ENCODE results near the gene URM1. TPM values are rescaled to one million over a fixed set of nuclear protein-coding genes. Genes with fewer than 3 reads are reported as not detected.

URM1 gene
- total RNA-seq, 4 donors from 2014 or later = 24.9 to 47.7 (median 42.4) TPM

GRCh38 chr9:128428644-128429512 lies 57.7 kb downstream of the URM1 start:
- no peak overlapping the region for H3K27ac ChIP-seq
- no peak for DNase-seq
- H3K4me3 ChIP-seq = no peak overlapping the region
- no peaks in the 10 kb centered on the region for H3K4me1 ChIP-seq
- no peaks in the 10 kb centered on the region for H3K27me3 ChIP-seq
- H3K9me3 ChIP-seq = no peaks in the 10 kb centered on the region
- H3K36me3 ChIP-seq = no peaks in the 10 kb centered on the region
- TF ChIP-seq CTCF (IDR thresholded peaks at IDR 0.05) (no peak), POLR2A (IDR thresholded peaks at IDR 0.05) (no peak)

- H3K36me3 ChIP-seq = no peaks in the 10 kb centered on the region
- DNase-seq = no peak
- H3K4me3 ChIP-seq = no peak overlapping the region
- no peak overlapping the region for H3K27ac ChIP-seq
- TF ChIP-seq CTCF (IDR thresholded peaks at IDR 0.05) = no peak
- TF ChIP-seq POLR2A (IDR thresholded peaks at IDR 0.05) = no peak
- H3K4me1 ChIP-seq = no peaks in the 10 kb centered on the region
- no peaks in the 10 kb centered on the region for H3K27me3 ChIP-seq
- no peaks in the 10 kb centered on the region for H3K9me3 ChIP-seq
These were observed 58.4 kb downstream of the URM1 start for GRCh38 chr9:128429513-128430086.

- Histone ChIP-seq H3K4me3 (no peak overlapping the region), H3K9me3 (no peaks in the 10 kb centered on the region), H3K27ac (no peak overlapping the region), H3K36me3 (no peaks in the 10 kb centered on the region), H3K4me1 (no peaks in the 10 kb centered on the region), H3K27me3 (no peaks in the 10 kb centered on the region)
- DNase-seq = no peak
- TF ChIP-seq POLR2A (IDR thresholded peaks at IDR 0.05) = no peak
- TF ChIP-seq CTCF (IDR thresholded peaks at IDR 0.05) = no peak
These were observed 60.0 kb downstream of the URM1 start for GRCh38 chr9:128431207-128431606.

GRCh38 chr9:128434340-128434739 lies 63.2 kb downstream of the URM1 start:
- Histone ChIP-seq H3K4me1 (no peaks in the 10 kb centered on the region), H3K36me3 (no peaks in the 10 kb centered on the region), H3K27ac (no peak overlapping the region), H3K9me3 (no peaks in the 10 kb centered on the region), H3K27me3 (no peaks in the 10 kb centered on the region), H3K4me3 (no peak overlapping the region)
- no peak for TF ChIP-seq CTCF (IDR thresholded peaks at IDR 0.05)
- no peak for TF ChIP-seq POLR2A (IDR thresholded peaks at IDR 0.05)
- DNase-seq = no peak

- Histone ChIP-seq H3K4me1 (no peaks in the 10 kb centered on the region), H3K9me3 (no peaks in the 10 kb centered on the region), H3K27ac (no peak overlapping the region), H3K36me3 (no peaks in the 10 kb centered on the region), H3K27me3 (no peaks in the 10 kb centered on the region), H3K4me3 (no peak overlapping the region)
- no peak for TF ChIP-seq CTCF (IDR thresholded peaks at IDR 0.05)
- no peak for TF ChIP-seq POLR2A (IDR thresholded peaks at IDR 0.05)
- DNase-seq = no peak
These were observed 64.4 kb downstream of the URM1 start for GRCh38 chr9:128435611-128436010.
